ENCODE data around the gene E2F1.
"Not testable (repeated sequence)": the region's sequence is repeated elsewhere in the genome, so short reads cannot be mapped to it uniquely, and the experiment has no call there.

The E2F1 gene

GRCh38 chr20:33710681-33711445 is 24.7 kb upstream of the E2F1 start:
- in situ Hi-C loops (cut with MboI; ENCODE audit: low sequenced_read_pairs): no loop called here

- in situ Hi-C loops (cut with MboI; ENCODE audit: low sequenced_read_pairs): no loop called here
Measured at GRCh38 chr20:33709905-33710541, 23.8 kb upstream of the E2F1 start.

- in situ Hi-C loops (cut with MboI; ENCODE audit: low sequenced_read_pairs): no loop called here
Measured at GRCh38 chr20:33709398-33709797, 23.2 kb upstream of the E2F1 start.

GRCh38 chr20:33707668-33708067 is 21.5 kb upstream of the E2F1 start:
- in situ Hi-C loops (cut with MboI; ENCODE audit: low sequenced_read_pairs): no loop called here

GRCh38 chr20:33704197-33704924 is 18.2 kb upstream of the E2F1 start:
- in situ Hi-C loops (cut with MboI; ENCODE audit: low sequenced_read_pairs): no loop called here

GRCh38 chr20:33703498-33704137 is 17.4 kb upstream of the E2F1 start:
- in situ Hi-C loops (cut with MboI; ENCODE audit: low sequenced_read_pairs): no loop called here

- in situ Hi-C loops (cut with MboI; ENCODE audit: low sequenced_read_pairs): no loop called here
Measured at GRCh38 chr20:33702861-33703260, 16.7 kb upstream of the E2F1 start.

- in situ Hi-C loops (cut with MboI; ENCODE audit: low sequenced_read_pairs): no loop called here
Measured at GRCh38 chr20:33701629-33702450, 15.7 kb upstream of the E2F1 start.

GRCh38 chr20:33700696-33701441 is 14.7 kb upstream of the E2F1 start:
- in situ Hi-C loops (cut with MboI; ENCODE audit: low sequenced_read_pairs): not testable (repeated sequence)

- in situ Hi-C loops (cut with MboI; ENCODE audit: low sequenced_read_pairs): not testable (repeated sequence)
Measured at GRCh38 chr20:33698966-33699365, 12.8 kb upstream of the E2F1 start.

GRCh38 chr20:33697129-33697528 is 10.9 kb upstream of the E2F1 start:
- in situ Hi-C loops (cut with MboI; ENCODE audit: low sequenced_read_pairs): no loop called here

- in situ Hi-C loops (cut with MboI; ENCODE audit: low sequenced_read_pairs): no loop called here
Measured at GRCh38 chr20:33696448-33696847, 10.3 kb upstream of the E2F1 start.

GRCh38 chr20:33694639-33695012 is 8.4 kb upstream of the E2F1 start:
- in situ Hi-C loops (cut with MboI; ENCODE audit: low sequenced_read_pairs): no loop called here

- in situ Hi-C loops (cut with MboI; ENCODE audit: low sequenced_read_pairs): no loop called here
Measured at GRCh38 chr20:33693741-33694638, 7.8 kb upstream of the E2F1 start.

- in situ Hi-C loops (cut with MboI; ENCODE audit: low sequenced_read_pairs): no loop called here
Measured at GRCh38 chr20:33693289-33693688, 7.1 kb upstream of the E2F1 start.

GRCh38 chr20:33689973-33690372 is 3.8 kb upstream of the E2F1 start:
- in situ Hi-C loops (cut with MboI; ENCODE audit: low sequenced_read_pairs): no loop called here

GRCh38 chr20:33689493-33689892 is 3.3 kb upstream of the E2F1 start:
- in situ Hi-C loops (cut with MboI; ENCODE audit: low sequenced_read_pairs): no loop called here

GRCh38 chr20:33688938-33689424 is 2.8 kb upstream of the E2F1 start:
- in situ Hi-C loops (cut with MboI; ENCODE audit: low sequenced_read_pairs): no loop called here
